ENCODE data around the gene HYAL1.
"Not testable (repeated sequence)": the region's sequence is repeated elsewhere in the genome, so short reads cannot be mapped to it uniquely, and the experiment has no call there.

HYAL1 gene

GRCh38 chr3:50272911-50273688 lies 30.3 kb downstream of the HYAL1 start:
- DNase-seq (ENCODE audit: low spot score): peak; percentile 99

DNA sequence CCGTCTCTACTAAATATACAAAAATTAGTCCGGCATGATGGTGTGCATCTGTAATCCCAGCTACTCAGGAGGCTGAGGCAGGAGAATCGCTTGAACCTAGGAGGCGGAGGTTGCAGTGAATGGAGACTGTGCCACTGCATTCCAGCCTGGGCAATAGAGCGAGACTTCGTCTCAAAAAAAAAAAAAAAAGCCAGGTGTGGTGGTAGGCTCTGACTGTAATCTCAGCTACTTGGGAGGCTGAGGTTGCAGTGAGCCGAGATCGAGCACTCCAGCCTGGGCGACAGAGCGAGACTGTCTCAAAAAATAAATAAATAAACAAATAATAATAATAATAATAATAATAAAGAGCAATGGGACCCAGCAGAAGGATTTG lies 30.9 kb downstream of the HYAL1 start:
- not testable (repeated sequence) for DNase-seq (ENCODE audit: low spot score)

DNA sequence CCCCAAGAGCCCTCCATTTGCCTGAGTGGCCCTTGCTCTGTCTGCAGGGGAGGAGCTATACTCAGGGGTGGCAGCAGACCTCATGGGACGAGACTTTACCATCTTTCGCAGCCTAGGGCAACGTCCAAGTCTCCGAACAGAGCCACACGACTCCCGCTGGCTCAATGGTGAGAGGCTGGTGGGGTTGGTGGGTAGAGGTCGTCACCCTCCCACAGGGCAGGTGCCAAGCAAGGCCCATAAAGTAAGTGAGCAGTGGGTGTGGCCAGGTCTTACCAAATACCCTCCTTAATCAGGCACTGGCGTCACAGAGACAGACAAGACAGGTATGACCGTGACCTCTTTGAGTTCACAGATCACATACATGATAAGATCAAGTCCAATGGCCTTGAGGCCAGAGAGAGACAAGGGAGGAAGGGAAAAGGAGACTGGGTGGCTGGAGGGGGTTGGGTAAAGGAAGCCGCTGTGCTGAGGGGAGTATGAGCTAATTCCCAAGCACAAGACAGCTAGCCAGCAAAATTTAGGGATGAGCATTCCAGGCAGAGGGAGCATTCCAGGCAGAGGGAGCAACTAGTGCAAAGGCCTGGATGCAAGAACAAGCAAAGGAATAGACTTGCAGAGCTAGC lies 31.9 kb downstream of the HYAL1 start:
- no peak for DNase-seq (ENCODE audit: low spot score)

DNA sequence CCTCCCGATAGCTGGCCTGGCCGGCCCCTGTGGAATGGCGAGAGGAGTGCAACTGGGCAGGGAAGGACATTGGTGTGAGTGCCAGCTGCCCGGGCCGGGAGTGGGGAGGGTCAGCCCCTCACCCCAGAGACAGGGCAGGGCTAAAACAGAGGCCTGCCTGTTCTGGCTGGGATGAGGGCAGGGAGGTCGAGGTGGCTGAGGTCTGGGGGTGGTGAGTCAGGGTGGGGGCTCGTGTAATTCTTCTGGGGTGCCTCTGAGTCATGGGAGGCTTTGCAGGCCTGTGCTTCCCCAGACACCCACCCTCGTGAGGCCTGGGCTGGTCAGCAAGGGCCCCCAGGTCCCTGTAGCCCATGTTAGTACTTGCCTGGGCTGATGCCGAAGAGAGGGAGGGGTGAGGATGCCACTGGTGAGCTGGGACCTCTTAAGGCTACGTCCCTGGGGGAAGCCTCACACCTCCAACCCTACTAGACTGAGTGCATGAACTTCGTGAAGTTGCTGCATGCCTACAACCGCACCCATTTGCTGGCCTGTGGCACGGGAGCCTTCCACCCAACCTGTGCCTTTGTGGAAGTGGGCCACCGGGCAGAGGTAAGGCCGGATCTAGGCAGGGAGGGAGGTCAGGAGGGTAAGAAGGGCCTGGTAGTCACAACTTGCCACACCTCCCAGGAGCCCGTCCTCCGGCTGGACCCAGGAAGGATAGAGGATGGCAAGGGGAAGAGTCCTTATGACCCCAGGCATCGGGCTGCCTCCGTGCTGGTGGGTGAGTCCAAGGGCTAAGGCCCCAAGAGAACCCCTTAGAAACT lies 32.8 kb downstream of the HYAL1 start:
- no peak for DNase-seq (ENCODE audit: low spot score)

DNA sequence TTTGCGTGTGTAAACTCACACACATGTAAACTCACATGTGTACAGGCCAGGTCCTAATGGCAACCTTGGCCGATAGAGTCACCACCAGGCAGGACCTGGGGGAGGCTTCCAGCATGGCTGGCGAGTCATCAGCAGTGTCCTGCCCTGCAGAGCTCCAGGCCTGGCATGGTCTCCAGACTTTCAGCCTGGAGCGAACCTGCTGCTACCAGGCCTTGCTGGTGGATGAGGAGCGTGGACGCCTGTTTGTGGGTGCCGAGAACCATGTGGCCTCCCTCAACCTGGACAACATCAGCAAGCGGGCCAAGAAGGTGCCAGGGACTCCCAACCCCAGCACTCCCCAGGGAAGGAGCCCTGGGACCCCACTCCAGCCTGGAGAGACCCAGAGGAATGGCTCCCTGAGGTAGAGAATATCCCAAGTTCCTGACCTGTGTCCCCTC lies 33.4 kb downstream of the HYAL1 start:
- DNase-seq (ENCODE audit: low spot score): no peak

GRCh38 chr3:50269460-50269859 lies 33.9 kb downstream of the HYAL1 start:
- no peak for DNase-seq (ENCODE audit: low spot score)

DNA sequence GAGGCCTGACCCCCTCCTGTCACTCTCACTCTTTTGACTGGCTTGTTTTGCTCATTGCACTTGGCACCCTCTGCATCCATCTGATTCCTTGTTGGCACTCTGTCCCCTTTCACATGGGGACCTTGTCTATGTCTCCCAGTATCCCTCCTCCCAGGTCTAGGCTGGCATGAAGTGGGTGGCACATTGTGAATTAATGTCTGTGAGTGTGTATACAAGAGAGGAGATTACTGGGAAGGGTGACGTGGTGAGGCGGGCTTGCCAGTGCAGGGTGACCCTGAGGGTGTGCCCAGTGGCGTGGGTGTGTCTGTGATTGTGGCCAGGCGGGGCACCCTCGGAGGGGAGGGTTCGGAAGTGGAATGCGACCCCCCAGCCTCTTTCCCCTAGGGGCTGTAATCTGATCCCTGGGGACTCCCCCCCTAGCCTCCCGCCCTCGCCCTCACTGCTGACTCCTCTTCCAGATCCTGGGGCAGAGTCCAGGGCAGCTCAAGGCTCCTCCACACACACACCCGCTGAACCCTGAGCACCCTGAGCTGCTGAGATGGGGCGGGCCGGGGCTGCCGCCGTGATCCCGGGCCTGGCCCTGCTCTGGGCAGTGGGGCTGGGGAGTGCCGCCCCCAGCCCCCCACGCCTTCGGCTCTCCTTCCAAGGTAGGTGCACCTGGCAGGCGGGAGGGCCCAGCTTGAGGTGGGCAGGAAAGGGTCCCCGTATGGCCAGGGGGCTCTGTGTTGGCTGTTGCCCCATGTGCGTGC lies 34.5 kb downstream of the HYAL1 start, which contains the start of gene SEMA3B:
Gene SEMA3B, plus strand, starts transcription at position 445 of the 749 bp plus-strand sequence. Its CDS starts 94 bp downstream, at position 539.
- DNase-seq (ENCODE audit: low spot score): peak; percentile 66

- DNase-seq (ENCODE audit: low spot score): no peak
Measured at GRCh38 chr3:50268276-50268675, 35.1 kb downstream of the HYAL1 start.

DNA sequence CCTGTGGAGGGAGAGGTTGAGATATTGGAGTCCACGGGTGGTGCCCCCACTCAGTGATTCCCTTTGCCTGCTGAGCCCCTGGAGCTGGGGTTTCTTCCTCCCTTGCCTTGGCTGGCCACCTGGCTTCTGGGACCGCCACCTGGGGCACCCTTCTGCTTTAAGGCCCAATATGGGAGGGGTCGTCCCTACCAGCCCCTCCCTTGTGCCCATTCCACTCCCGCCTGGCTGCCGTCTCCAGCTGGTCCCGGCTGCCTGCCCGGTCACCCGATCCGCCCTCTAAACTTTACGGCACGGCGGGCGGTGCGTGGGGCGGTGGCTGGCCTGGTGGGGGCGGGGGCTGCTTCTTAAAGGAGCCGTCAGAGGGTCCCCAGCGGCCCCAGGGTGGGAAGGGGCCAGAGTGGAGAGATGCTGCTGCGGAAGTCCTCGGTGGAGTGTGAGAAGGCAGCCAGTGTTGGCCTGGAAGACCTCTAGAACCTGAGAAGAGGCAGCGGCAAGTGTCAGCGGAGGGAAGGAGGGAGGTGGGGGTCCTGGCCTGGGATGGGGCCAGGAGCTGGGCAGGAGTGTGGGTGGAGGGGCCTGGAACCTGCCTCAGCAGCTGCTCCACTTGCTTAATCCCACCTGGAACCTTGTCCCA lies 36.0 kb downstream of the HYAL1 start:
- DNase-seq (ENCODE audit: low spot score): no peak

GRCh38 chr3:50266836-50267235 lies 36.5 kb downstream of the HYAL1 start:
- no peak for DNase-seq (ENCODE audit: low spot score)

DNA sequence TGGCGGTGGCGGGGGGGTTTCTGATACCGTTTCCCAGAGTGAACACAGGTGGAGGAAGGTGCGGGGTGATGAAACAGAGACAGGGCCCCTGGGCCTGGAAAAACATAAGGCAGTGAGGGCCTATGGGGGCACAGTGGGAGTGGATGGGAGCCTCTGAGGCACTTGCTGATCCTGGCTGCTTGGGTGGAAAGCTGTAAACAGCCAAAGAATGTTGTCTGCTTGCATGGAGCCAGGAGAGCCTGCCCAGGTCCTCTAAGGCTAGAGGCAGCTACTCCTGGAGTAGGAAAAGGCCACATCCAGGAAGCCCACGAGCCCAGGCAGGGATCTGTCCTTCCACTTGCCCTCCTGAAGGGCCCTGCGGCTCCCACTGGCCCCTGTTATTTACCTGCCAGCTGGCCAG lies 37.4 kb downstream of the HYAL1 start:
- DNase-seq (ENCODE audit: low spot score): no peak

DNA sequence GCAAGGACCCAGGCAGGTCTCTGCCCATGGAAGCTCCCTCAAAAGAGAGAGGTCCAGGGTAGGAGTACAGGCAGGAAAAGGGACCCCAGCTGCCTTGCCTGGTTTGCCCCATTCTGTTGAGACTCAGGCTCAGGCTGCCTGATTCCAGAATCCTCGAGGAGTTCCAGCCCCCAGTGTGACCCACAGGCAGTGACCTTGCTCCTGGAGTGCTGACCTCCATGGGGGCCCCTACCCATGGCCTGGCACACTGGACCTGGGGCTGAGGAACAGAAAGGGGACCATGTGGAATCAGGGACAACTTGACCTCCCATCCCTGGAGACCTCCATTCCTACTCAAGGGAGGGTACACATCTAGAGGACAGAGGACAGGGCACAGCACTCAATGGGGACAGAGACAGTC lies 37.8 kb downstream of the HYAL1 start:
- no peak for DNase-seq (ENCODE audit: low spot score)

GRCh38 chr3:50264964-50265485 lies 38.3 kb downstream of the HYAL1 start:
- no peak for DNase-seq (ENCODE audit: low spot score)

- DNase-seq (ENCODE audit: low spot score): peak; percentile 86
Measured at GRCh38 chr3:50264383-50264963, 38.9 kb downstream of the HYAL1 start.

DNA sequence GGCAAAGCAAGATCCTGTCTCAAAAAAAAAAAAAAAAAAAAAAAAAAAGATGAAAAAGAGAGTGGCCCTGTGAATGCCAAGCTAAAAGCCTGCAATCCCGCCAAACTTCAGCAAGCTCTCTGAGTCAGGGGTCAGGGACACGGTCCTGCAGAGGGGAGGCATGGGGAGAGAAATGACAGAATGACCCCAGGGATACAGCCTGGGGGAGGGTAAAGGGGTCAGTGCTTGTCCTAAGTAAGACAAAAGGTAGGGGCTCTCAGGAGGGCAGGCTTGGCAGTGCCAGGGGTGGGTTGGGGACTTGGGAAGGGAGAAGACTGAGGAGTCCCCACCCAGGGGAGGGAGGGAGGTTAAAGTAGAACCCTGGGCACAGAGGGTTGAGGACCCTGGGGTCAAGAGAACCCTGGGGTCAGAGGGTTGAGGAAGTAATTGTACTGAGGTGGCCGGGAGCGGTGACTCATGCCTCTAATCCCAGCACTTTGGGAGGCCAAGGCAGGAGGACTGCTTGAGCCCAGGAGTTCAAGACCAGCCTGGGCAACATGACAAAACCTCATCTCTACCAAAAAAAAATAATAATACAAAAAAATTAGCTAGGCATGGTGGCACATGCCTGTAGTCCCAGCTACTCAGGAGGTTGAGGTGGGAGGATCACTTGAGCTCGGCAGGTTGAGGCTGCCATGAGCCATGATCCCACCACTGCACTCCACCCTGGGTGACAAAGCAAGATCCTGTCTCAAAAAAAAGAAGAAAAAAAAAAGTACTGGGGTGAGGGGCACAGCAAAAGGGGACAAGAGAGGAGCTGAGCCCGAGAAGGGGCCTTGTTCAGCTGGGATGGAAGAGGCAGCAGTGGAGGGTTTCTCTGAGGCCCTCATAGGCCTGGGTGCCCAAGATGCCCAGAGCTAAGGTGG lies 39.6 kb downstream of the HYAL1 start:
- no peak for DNase-seq (ENCODE audit: low spot score)

DNA sequence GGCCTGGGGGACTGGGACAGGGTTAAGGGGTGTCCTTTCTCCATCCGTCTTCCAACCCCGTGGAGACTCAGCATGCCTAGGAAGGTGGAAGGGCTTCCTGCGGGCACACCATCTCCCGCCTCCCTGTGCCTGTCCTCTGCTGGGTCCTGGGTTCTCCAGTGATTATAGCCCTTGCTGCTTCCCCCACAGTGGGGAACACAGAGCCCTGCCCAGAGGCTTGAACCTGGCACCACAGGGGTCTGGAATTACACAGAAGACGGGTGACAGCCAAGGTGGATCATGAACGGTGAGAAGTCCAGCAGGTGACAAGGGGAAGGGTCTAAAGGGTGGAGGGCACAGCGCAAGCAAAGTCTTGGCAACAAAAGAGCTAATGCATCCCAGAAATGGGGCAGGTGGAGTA lies 40.6 kb downstream of the HYAL1 start:
- no peak for DNase-seq (ENCODE audit: low spot score)

GRCh38 chr3:50262200-50262599 lies 41.2 kb downstream of the HYAL1 start:
- not testable (repeated sequence) for DNase-seq (ENCODE audit: low spot score)

GRCh38 chr3:50261505-50261904 lies 41.9 kb downstream of the HYAL1 start:
- DNase-seq (ENCODE audit: low spot score): no peak

DNA sequence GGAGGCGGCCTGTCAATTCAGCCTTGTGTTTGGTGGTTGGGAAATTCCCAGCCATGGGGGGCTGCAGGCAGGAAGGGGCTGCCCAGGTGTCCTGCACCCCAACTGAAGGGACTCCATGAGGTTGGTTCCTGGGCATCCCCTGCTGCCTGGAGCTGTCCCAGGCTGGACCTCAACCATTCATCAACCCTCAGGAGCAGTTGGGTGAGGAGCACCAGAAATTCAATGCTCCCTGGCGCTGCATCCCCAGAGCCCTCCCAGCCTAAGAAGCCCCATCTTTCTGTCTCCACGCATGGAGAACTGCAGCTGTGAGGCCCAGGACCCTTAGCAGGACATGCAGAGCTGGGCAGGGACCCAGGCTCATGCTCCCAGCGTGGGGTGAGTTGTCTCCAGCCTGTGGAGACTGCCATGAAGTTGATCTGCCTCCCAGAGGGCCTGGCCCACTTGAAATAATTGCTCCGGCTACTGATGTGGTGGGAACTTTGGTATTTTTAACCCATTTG lies 42.4 kb downstream of the HYAL1 start:
- DNase-seq (ENCODE audit: low spot score): no peak

Data from HuH-7 (cell line).